Activated CD4-positive, alpha-beta memory T cell treated with anti-CD3 and anti-CD28 coated beads for 36 hours (primary cell): Measurements from ENCODE around the gene FOXJ3. TPM values are rescaled to one million over a fixed set of nuclear protein-coding genes. Genes with fewer than 3 reads are reported as not detected.

Experiments used
- CTCF ChIA-PET: fragments of 350-600 bp; sonication (Branson Sonifier 250); formaldehyde crosslinking; loops from one replicate; lab custom pipeline; 2021; ENCODE audit warnings: antibody characterized with exemption, inconsistent platforms; lab: Charles Lee
- POLR2A ChIA-PET: fragments of 350-600 bp; sonication (Branson Sonifier 250); formaldehyde crosslinking; loops from one replicate; lab custom pipeline; 2021; ENCODE audit warnings: antibody characterized with exemption; lab: Charles Lee
- DNase-seq: peaks from one replicate; pipeline ENCODE4 v3.0.0-alpha.2; 2020
- H3K27ac Mint-ChIP-seq: one replicate; pipeline ENCODE4 v1.8.0; 2021; ENCODE audit warnings: mixed read lengths
- H3K27me3 Mint-ChIP-seq: one replicate; pipeline ENCODE4 v1.8.0; 2021; ENCODE audit warnings: mixed read lengths
- H3K36me3 Mint-ChIP-seq: one replicate; pipeline ENCODE4 v1.8.0; 2021; ENCODE audit warnings: mixed read lengths
- H3K4me1 Mint-ChIP-seq: one replicate; pipeline ENCODE4 v1.8.0; 2021; ENCODE audit warnings: low read depth, mixed read lengths
- H3K4me3 Mint-ChIP-seq: one replicate; pipeline ENCODE4 v1.8.0; 2021; ENCODE audit warnings: mild to moderate bottlenecking, mixed read lengths
- H3K9me3 Mint-ChIP-seq: one replicate; pipeline ENCODE4 v1.8.0; 2021; ENCODE audit warnings: mixed read lengths
- intact Hi-C: fragments of 100-400 bp; cut with micrococcal nuclease; formaldehyde crosslinking; loops from one replicate; pipeline ENCODE4 v1.15.1; 2023
- total RNA-seq, 2 experiments: library from RNA; stranded (reverse); gene quantifications; one replicate each; pipeline ENCODE4 v1.2.3, GENCODE V29; 2021

FOXJ3 gene
- total RNA-seq, result 10 to 100 TPM; 37.3 to 40.8 TPM

DNA sequence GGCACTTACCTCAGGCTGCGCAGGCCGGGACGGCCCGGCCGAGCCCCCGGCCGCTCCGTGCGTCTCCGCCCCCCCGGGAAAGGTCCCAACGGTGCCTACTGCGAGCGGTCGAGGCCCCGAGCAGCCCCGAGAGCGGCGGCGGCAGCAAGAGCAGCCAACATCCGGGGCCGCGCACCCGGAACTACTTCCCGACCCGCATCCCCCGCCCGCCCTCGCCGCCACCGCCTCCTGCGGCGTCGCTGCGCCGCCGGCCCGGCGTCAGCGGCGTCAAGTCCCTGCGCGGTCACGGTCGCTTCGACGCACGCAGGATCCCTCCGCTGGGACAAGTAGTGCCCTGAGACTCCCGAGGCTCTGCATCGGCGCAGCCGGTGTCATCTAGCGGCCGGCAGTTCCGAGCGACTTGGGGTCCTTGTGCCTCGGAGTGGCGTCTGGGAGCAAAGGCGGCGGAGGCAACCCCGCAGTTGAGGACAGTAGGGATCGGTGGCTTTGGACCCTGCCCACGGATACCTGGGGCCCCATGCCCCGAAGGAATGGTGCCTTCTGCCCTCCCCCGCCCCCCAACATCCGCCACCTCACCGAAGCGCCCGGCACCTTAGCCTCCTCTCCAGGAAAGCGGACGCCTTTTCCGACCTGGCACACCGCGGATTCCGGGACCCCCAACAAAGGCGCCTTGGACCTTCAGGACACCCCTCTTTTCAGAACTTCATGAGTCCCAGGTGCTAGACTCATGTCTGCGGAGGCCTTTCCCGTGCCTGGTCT lies at the start of gene FOXJ3:
FOXJ3 (minus strand) TSS at position 186 of the 759 bp plus-strand sequence. CDS start 24,142 bp downstream, outside the sequence.
- intact Hi-C loops, result loop anchor here (1.0 to 10.0 kb wide), 4 partner anchors 16 to 600 kb away; partner anchors contain the start of genes PPCS, YBX1 and ZMYND12
- no peaks in the 10 kb centered on the region for H3K27me3 Mint-ChIP-seq
- no peaks in the 10 kb centered on the region for H3K9me3 Mint-ChIP-seq
- H3K36me3 Mint-ChIP-seq, result peaks cover 4% of the 10 kb centered on the region
- H3K4me3 Mint-ChIP-seq, result peak within 1 kb of the TSS; percentile 96
- peak within 1 kb of the TSS; percentile 90 for H3K27ac Mint-ChIP-seq
- peaks cover 39% of the 10 kb centered on the region for H3K4me1 Mint-ChIP-seq
- POLR2A ChIA-PET, result no interaction called here
- peak; percentile 94 for DNase-seq
- CTCF ChIA-PET, result interaction anchor here (1.0 to 1.9 kb wide), 4 partner anchors 9 to 161 kb away, joined by 3 to 9 read pairs (median 4); no protein-coding TSS in a partner anchor

DNA sequence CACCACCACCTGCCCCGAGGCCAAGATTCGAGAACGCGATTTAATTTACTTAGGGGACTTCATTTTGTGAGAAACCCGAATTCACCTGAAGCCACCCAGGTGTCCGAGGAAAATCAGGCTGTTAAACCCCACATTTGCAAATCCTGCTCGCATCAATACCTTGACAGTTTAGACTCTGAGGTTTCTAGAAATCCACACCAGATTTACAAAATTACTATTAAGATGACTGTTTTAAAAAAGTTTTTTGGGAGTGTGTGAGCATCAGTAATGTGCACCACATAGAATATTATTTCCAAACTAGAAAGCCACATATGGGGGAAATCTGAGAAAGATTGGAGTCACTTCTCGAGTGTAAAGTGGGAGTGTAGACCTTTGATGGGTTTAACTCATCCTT lies 46.2 kb upstream of the FOXJ3 start:
- CTCF ChIA-PET, result no interaction called here
- Mint-ChIP-seq H3K9me3 (no peaks in the 10 kb centered on the region), H3K27ac (no peak overlapping the region)

DNA sequence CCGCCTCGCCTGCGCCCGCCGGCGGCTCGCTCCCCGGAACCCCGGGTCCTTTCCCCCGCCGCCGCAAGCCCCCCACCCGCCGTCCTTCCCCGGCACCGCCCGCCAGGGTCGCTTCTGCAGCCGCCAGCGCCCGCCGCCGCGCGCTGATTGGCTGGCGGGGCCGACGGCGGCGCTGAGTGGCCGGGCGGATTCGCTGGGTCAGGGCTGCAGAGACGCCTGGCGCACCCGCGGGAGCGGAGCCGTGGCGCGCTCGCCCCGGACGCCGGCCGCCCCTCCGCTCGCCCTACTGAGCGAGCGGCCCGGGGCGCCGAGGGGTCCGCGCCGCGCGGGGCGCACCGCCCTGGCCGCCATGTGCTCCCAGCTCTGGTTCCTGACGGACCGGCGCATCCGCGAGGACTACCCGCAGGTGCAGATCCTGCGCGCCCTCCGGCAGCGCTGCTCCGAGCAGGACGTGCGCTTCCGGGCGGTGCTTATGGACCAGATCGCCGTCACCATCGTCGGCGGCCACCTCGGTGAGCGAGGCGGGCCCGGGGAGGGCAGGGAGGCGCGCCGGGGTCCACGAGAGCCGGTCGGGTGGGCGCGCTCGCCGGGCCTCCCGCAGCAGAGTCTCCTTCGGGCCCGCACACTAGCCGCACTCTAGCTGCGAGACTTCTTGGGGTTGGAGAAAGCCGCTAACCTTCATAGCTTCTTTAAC lies 45.7 kb upstream of the FOXJ3 start, which contains the start of gene RIMKLA:
RIMKLA (plus strand) TSS at position 207 of the 694 bp plus-strand sequence; CDS start at position 350, 143 bp downstream.
- peaks cover 29% of the 10 kb centered on the region for H3K27me3 Mint-ChIP-seq
- peaks cover 7% of the 10 kb centered on the region for H3K4me1 Mint-ChIP-seq
- H3K27ac Mint-ChIP-seq, result no peak within 1 kb of the TSS
- intact Hi-C loops, result no loop called here
- CTCF ChIA-PET, result no interaction called here
- no peaks in the 10 kb centered on the region for H3K9me3 Mint-ChIP-seq
- H3K4me3 Mint-ChIP-seq, result peak within 1 kb of the TSS; percentile 71
- no peaks in the 10 kb centered on the region for H3K36me3 Mint-ChIP-seq
- DNase-seq, result peak; percentile 58
- POLR2A ChIA-PET, result no interaction called here

More for the DNA sequence above, 46.2 kb upstream of the FOXJ3 start:
- POLR2A ChIA-PET, result no interaction called here
- Mint-ChIP-seq H3K36me3 (no peaks in the 10 kb centered on the region), H3K4me1 (peaks cover 7% of the 10 kb centered on the region), H3K27me3 (peaks cover 29% of the 10 kb centered on the region), H3K4me3 (peak overlapping the region; percentile 69)
- intact Hi-C loops, result no loop called here
- no peak for DNase-seq

DNA sequence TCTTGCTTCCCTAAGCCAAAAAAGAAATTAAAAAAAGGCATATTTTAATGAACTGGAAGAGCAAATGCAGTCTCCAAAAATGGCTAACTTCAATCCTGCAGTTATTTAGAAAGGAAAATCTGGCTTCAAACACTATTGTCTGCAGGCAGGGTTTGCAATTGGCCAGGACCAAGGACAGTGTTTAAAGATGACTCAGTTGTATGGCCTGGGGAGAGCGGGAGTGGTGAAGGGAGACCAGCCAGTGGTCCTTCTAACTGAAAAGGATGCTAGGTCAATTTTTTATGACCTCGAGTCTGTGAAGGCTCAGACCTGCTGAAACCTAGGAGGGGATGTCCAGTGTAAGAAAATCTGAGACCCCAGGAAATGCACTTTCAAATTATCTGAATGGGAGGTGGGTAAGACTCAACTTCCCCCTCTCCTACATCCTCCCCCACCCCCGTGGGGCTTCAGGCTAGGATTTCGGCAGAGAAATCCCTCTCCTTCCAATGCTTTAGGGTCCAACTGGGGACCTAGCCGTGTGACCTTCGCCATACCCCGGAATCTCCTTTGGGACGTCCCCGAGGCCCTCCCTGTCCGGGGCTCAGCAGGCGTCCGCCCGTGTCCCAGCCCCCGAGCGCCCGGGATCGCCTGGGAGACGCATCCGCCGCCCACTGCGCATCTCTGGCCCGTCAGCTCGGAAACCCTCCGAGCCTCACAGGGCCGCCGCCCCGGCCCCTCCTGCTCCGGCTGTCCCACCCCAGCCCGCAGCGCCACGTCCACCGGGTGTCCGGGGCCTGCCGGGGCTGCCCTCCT lies 45.0 kb upstream of the FOXJ3 start:
- H3K4me1 Mint-ChIP-seq, result peaks cover 7% of the 10 kb centered on the region
- H3K9me3 Mint-ChIP-seq, result no peaks in the 10 kb centered on the region
- POLR2A ChIA-PET, result no interaction called here
- no peak overlapping the region for H3K27ac Mint-ChIP-seq
- CTCF ChIA-PET, result no interaction called here
- intact Hi-C loops, result no loop called here
- H3K36me3 Mint-ChIP-seq, result no peaks in the 10 kb centered on the region
- peak overlapping the region; percentile 71 for H3K4me3 Mint-ChIP-seq
- no peak for DNase-seq
- H3K27me3 Mint-ChIP-seq, result peaks cover 29% of the 10 kb centered on the region

DNA sequence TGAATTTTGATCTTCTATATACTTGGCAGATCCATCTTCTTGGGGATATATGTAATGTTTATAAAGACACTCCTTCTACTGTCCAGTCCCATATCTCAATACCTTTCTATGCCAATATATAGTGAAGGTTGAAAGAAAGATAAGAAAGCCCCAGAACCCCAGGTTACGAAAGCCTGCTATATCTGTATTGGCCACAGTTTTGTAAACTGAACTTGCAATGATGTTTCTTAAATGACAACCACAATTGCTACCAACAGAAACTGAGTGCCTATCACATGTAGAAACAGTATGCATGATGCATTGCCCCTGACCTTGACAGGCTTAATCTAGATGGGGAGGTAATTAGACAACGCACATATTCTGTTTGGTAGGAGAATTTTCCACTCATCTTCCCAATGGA lies 37.8 kb upstream of the FOXJ3 start:
- Mint-ChIP-seq H3K9me3 (no peaks in the 10 kb centered on the region), H3K27me3 (peaks cover 4% of the 10 kb centered on the region), H3K4me3 (no peak overlapping the region), H3K4me1 (no peaks in the 10 kb centered on the region), H3K36me3 (no peaks in the 10 kb centered on the region), H3K27ac (no peak overlapping the region)
- ChIA-PET POLR2A (no interaction called here), CTCF (no interaction called here)
- intact Hi-C loops, result no loop called here
- DNase-seq, result no peak

DNA sequence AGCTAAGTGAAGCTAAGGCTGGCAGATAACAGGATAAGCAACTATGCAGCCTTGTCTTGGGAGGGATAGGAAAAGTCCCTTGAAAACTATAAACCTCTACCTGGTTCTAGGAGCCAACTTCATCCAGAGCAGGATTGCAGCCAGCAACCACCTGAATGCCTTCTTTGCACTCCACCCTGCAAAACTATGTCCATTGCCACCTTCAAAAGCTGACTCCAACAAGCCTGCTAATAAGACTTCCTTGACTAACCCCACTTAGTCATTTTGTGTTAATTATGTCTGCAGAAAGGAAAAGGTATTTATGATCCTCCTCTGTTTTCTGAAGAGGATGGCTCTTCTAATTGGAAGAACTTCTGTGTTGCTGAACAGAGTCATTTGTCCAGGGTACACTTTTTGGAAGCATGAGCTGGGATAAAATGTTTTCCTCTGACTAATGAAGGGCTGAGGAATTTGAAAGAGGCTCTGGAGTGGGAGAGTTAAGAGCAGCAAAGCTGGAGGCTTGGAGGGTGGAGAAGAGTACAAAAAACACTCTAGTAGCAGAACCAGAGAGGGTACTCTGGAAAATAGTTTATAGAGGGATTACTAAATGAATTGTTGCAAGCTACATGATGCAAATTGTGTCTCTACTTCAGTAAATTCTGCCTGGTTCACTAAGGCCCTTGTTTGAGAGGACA lies 36.0 kb upstream of the FOXJ3 start:
- CTCF ChIA-PET, result interaction anchor here (0.6 kb wide), 1 partner anchor 1419 kb away, joined by 3 read pairs; no protein-coding TSS in a partner anchor
- no peak for DNase-seq
- intact Hi-C loops, result no loop called here
- H3K27me3 Mint-ChIP-seq, result no peaks in the 10 kb centered on the region
- no peak overlapping the region for H3K4me3 Mint-ChIP-seq
- H3K4me1 Mint-ChIP-seq, result no peaks in the 10 kb centered on the region
- no peaks in the 10 kb centered on the region for H3K36me3 Mint-ChIP-seq
- POLR2A ChIA-PET, result no interaction called here
- H3K27ac Mint-ChIP-seq, result no peak overlapping the region
- no peaks in the 10 kb centered on the region for H3K9me3 Mint-ChIP-seq

DNA sequence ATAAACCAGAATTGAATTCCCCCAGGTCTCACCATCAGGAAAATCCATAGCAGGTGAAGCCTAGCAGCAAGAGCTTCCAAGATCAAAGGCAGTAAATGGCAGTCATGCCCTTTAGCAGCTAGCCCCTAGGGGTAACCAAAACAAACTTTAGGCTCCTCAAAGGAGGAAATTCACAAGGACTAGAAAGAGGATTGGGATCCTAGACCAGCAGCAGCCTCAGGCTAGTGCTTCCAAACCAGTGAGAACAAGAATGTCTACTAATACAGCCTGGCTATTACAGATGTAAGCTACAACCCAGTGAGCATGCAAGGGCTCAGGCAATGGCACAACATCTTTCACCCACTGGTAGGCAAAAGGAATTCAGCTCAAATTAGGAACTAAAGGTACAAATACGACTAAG lies 34.4 kb upstream of the FOXJ3 start:
- no peak overlapping the region for H3K4me3 Mint-ChIP-seq
- no peaks in the 10 kb centered on the region for H3K27me3 Mint-ChIP-seq
- H3K4me1 Mint-ChIP-seq, result no peaks in the 10 kb centered on the region
- no peak for DNase-seq
- ChIA-PET CTCF (no interaction called here), POLR2A (interaction anchor here (0.7 kb wide), 1 partner anchor 47 kb away, joined by 3 read pairs; no protein-coding TSS in a partner anchor)
- H3K9me3 Mint-ChIP-seq, result no peaks in the 10 kb centered on the region
- H3K27ac Mint-ChIP-seq, result no peak overlapping the region
- no peaks in the 10 kb centered on the region for H3K36me3 Mint-ChIP-seq
- intact Hi-C loops, result no loop called here

DNA sequence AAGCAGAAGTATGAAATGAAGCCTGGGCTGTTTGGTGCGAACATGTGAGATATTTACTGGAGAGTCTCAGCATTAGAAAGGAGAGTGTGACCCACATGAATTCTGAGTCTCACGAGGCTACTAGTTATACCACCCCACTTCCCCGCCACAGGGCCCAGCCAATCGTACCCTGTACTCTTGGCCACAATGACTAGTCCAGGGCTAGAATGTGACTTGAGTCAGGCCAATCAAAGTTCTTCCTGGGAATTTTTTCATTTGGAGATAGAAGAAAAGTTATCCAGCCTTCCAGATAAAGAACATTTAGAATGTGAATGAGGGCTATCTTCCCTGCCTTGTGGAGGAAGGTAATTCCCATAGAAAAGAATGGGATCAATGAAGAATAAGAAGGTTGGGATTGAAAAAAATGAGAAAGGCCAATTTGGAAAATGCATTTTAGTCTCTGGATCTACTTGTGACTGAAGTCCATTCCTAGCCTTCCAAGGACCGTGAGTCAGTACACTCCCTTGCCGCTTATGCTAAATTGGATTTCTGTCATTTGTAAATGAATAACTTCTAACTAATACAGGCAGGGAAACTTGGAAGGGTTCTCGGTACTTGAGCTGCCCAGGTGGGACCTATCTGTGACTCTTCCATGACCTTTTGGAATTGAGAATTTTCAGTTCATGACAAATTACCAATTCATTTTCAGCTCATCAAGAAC lies 33.2 kb upstream of the FOXJ3 start:
- DNase-seq, result no peak
- intact Hi-C loops, result no loop called here
- POLR2A ChIA-PET, result no interaction called here
- no peak overlapping the region for H3K4me3 Mint-ChIP-seq
- no peaks in the 10 kb centered on the region for H3K9me3 Mint-ChIP-seq
- H3K4me1 Mint-ChIP-seq, result peaks cover 2% of the 10 kb centered on the region
- H3K27ac Mint-ChIP-seq, result no peak overlapping the region
- H3K27me3 Mint-ChIP-seq, result no peaks in the 10 kb centered on the region
- CTCF ChIA-PET, result interaction anchor here (0.6 kb wide), 1 partner anchor 51 kb away, joined by 3 read pairs; no protein-coding TSS in a partner anchor
- no peaks in the 10 kb centered on the region for H3K36me3 Mint-ChIP-seq

DNA sequence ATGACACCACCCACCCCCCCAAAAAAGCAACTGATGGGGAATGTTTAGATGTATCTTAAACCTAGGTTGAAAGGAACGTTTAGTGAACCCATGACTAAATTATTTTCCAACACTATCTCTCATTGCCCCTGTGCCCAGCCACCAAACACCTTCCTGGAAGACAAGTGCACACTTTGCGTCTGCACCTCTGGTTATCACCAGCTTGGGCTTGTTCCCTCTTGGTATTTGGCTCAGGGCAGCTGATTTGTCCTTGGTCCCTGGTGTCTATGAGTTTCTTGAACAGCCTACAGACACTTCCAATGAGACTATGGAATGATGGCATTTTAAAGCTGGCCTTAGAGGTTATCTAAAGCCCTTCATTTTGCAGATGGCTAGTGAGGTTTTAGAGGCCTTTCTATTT lies 30.1 kb upstream of the FOXJ3 start:
- intact Hi-C loops, result no loop called here
- H3K36me3 Mint-ChIP-seq, result no peaks in the 10 kb centered on the region
- H3K4me3 Mint-ChIP-seq, result no peak overlapping the region
- no peaks in the 10 kb centered on the region for H3K9me3 Mint-ChIP-seq
- CTCF ChIA-PET, result no interaction called here
- H3K27me3 Mint-ChIP-seq, result peaks cover 5% of the 10 kb centered on the region
- no peak overlapping the region for H3K27ac Mint-ChIP-seq
- DNase-seq, result no peak
- H3K4me1 Mint-ChIP-seq, result peaks cover 2% of the 10 kb centered on the region
- POLR2A ChIA-PET, result no interaction called here

DNA sequence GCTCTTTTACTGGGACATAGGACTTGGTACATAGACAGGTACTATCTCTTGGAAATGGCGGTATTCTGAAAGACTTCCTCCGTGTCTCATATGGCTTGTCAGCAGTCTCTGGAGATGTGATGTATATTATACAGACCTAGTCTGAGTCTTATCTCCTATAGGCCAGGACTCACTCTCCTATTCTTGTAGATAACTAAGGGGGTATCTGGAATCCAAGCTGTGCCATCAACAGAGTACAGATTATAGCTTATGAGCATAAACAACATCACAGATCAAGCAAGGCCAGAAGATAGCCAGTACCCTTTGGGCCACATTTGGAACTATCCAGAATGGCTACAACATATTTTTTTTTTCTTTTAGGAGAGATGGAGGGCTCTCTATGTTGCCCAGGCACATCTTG lies 29.5 kb upstream of the FOXJ3 start:
- Mint-ChIP-seq H3K9me3 (no peaks in the 10 kb centered on the region), H3K4me3 (no peak overlapping the region), H3K27ac (no peak overlapping the region), H3K36me3 (no peaks in the 10 kb centered on the region), H3K27me3 (peaks cover 5% of the 10 kb centered on the region), H3K4me1 (peaks cover 4% of the 10 kb centered on the region)
- CTCF ChIA-PET, result no interaction called here
- intact Hi-C loops, result no loop called here
- POLR2A ChIA-PET, result no interaction called here
- DNase-seq, result no peak

DNA sequence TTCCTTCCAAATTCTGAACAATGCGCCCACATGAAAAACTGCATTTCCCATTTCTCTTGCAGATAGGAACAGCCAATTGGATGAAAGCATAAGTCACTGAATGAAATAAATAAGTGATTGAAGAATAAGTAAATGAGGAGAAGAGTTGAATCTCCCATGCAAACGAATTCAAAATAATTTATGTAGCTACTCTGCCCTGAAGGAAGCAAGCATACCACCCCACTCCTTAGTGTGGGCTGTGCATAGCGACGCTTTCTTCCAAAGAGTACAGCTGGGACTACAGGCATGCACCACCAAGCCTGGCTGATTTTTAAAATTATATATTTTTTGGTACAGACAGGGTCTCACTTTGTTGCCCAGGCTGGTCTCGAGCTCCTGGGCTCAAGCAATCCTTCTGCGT lies 29.1 kb upstream of the FOXJ3 start:
- intact Hi-C loops, result no loop called here
- ChIA-PET CTCF (no interaction called here), POLR2A (no interaction called here)
- Mint-ChIP-seq H3K27me3 (peaks cover 5% of the 10 kb centered on the region), H3K4me1 (peaks cover 7% of the 10 kb centered on the region), H3K9me3 (no peaks in the 10 kb centered on the region), H3K36me3 (no peaks in the 10 kb centered on the region), H3K27ac (no peak overlapping the region), H3K4me3 (no peak overlapping the region)
- no peak for DNase-seq
